Measurements from ENCODE around the gene PPFIA2.
"Not testable (repeated sequence)": the region's sequence is repeated elsewhere in the genome, so short reads cannot be mapped to it uniquely, and the experiment has no call there.

The PPFIA2 gene

GRCh38 chr12:81257947-81258551, 501.1 kb downstream of the PPFIA2 start:
- DNase-seq = peak; percentile 13 to 56

GRCh38 chr12:81255947-81256346, 503.2 kb downstream of the PPFIA2 start:
- DNase-seq = no peak

GRCh38 chr12:81255456-81255855, 503.7 kb downstream of the PPFIA2 start:
- no peak for DNase-seq

- no peak for DNase-seq
These were observed 505.8 kb downstream of the PPFIA2 start for GRCh38 chr12:81253360-81253759.

- no peak for DNase-seq
These were observed 506.9 kb downstream of the PPFIA2 start for GRCh38 chr12:81252228-81252627.

- no peak for DNase-seq
These were observed 509.2 kb downstream of the PPFIA2 start for GRCh38 chr12:81249976-81250375.

GRCh38 chr12:81245907-81246570, 513.1 kb downstream of the PPFIA2 start:
- no peak for DNase-seq

GRCh38 chr12:81245458-81245857, 513.7 kb downstream of the PPFIA2 start:
- DNase-seq = no peak

GRCh38 chr12:81231574-81232368, 527.4 kb downstream of the PPFIA2 start:
- no peak for DNase-seq

- DNase-seq = peak in 1 of 2 experiments; percentile 53
These were observed 529.4 kb downstream of the PPFIA2 start for GRCh38 chr12:81229759-81230158.

- DNase-seq = no peak
These were observed 534.5 kb downstream of the PPFIA2 start for GRCh38 chr12:81224626-81225025.

- no peak for DNase-seq
These were observed 536.1 kb downstream of the PPFIA2 start for GRCh38 chr12:81222846-81223592.

- DNase-seq = no peak
These were observed 537.5 kb downstream of the PPFIA2 start for GRCh38 chr12:81221681-81222080.

GRCh38 chr12:81216739-81217138, 542.4 kb downstream of the PPFIA2 start:
- no peak for DNase-seq

GRCh38 chr12:81212996-81213696, 546.0 kb downstream of the PPFIA2 start:
- DNase-seq = no peak

GRCh38 chr12:81211306-81211705, 547.8 kb downstream of the PPFIA2 start:
- peak in 1 of 2 experiments; percentile 26 for DNase-seq

GRCh38 chr12:81209772-81210225, 549.4 kb downstream of the PPFIA2 start:
- DNase-seq = not testable (repeated sequence)

- no peak for DNase-seq
These were observed 550.1 kb downstream of the PPFIA2 start for GRCh38 chr12:81209012-81209411.

GRCh38 chr12:81208187-81208911, 550.8 kb downstream of the PPFIA2 start:
- DNase-seq = no peak

All from NCI-H524 (cell line).